OCI-LY3 (cell line): ENCODE data around the gene AFM.

Experiments
- H2AFZ ChIP-seq: fragments of 200-600, 300-600 bp; shearing (Covaris generic); 2 replicates; pipeline ENCODE4 v1.6.0; 2014; ENCODE audit warnings: antibody characterized with exemption, low read depth, low read length
- H3K27ac ChIP-seq: fragments of 200-600, 300-600 bp; sonication (generic); 2 replicates; pipeline ENCODE4 v1.5.1; 2014; ENCODE audit warnings: mild to moderate bottlenecking, low read length, moderate library complexity, mixed read lengths
- H3K27me3 ChIP-seq: fragments of 200-600, 300-600 bp; sonication (generic); 2 replicates; pipeline ENCODE4 v1.6.1; 2014; ENCODE audit warnings: low read depth, low read length, mixed read lengths
- H3K36me3 ChIP-seq: fragments of 200-600, 300-600 bp; sonication (generic); replicated peaks from 2 replicates; pipeline ENCODE3; 2014; ENCODE audit warnings: low read depth, low read length, mixed read lengths
- H3K4me1 ChIP-seq: fragments of 300-600, 200-600 bp; sonication (generic); 2 replicates; pipeline ENCODE4 v1.6.1; 2014; ENCODE audit warnings: low read length, mixed read lengths
- H3K4me2 ChIP-seq: fragments of 200-600, 300-600 bp; sonication (generic); 2 replicates; pipeline ENCODE4 v1.6.1; 2014; ENCODE audit warnings: low read length, mixed read lengths
- H3K4me3 ChIP-seq: fragments of 300-600, 200-600 bp; sonication (generic); 2 replicates; pipeline ENCODE4 v1.5.1; 2014; ENCODE audit warnings: antibody characterized with exemption, mild to moderate bottlenecking, low read length, moderate library complexity
- H3K79me2 ChIP-seq: fragments of 300-600, 200-600 bp; shearing (Covaris generic); 2 replicates; pipeline ENCODE4 v1.6.1; 2014; ENCODE audit warnings: mild to moderate bottlenecking, low read length, mixed read lengths
- H3K9ac ChIP-seq: fragments of 300-600, 200-600 bp; shearing (Covaris generic); 2 replicates; pipeline ENCODE4 v1.6.0; 2014; ENCODE audit warnings: mild to moderate bottlenecking, low read length, moderate library complexity
- H3K9me3 ChIP-seq: fragments of 200-600, 300-600 bp; shearing (Covaris generic); 2 replicates; pipeline ENCODE4 v1.6.1; 2014; ENCODE audit warnings: low read length, mixed read lengths; ENCODE audit not compliant: insufficient read depth
- H4K20me1 ChIP-seq: fragments of 200-600, 300-600 bp; sonication (generic); 2 replicates; pipeline ENCODE4 v1.6.1; 2016; ENCODE audit warnings: low read length, mixed read lengths; ENCODE audit not compliant: insufficient read depth
- CTCF ChIP-seq: fragments of 200-600, 300-600 bp; sonication (generic); IDR thresholded peaks from 2 replicates; pipeline ENCODE4 v1.5.1; 2014; ENCODE audit warnings: antibody characterized with exemption, low read length, low read depth
- EZH2phosphoT487 ChIP-seq: fragments of 200-600 bp; shearing (Covaris generic); IDR thresholded peaks from 2 replicates; pipeline ENCODE4 v1.6.1; 2018; ENCODE audit warnings: antibody characterized with exemption, mixed run types, low read depth

Gene AFM

DNA sequence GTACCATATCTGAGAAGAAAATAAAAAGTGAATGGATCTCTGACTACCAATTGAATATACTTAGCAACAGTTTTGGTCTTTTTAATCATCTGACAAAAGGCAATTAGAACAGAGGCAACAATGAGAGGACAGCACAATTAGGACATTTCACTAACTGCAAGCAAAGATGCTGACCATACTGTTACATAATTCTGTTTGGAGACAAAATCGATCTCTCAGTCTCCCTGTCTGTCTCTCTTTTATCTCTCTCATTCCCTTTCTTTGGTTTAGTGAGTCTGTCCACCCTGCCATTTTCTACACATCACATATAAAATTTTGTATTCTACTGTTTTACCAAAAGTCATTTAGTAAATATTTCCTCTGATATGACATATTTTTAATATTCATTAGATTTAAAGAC, 2.2 kb upstream of the AFM start:
- Histone ChIP-seq H3K36me3 (no peaks in the 10 kb centered on the region), H2AFZ (no peak overlapping the region), H3K4me2 (no peak overlapping the region), H3K4me3 (no peak overlapping the region), H4K20me1 (no peaks in the 10 kb centered on the region), H3K79me2 (no peaks in the 10 kb centered on the region), H3K4me1 (no peaks in the 10 kb centered on the region), H3K9me3 (no peaks in the 10 kb centered on the region), H3K27me3 (no peaks in the 10 kb centered on the region), H3K27ac (no peak overlapping the region), H3K9ac (no peak overlapping the region)
- no peak for TF ChIP-seq CTCF

DNA sequence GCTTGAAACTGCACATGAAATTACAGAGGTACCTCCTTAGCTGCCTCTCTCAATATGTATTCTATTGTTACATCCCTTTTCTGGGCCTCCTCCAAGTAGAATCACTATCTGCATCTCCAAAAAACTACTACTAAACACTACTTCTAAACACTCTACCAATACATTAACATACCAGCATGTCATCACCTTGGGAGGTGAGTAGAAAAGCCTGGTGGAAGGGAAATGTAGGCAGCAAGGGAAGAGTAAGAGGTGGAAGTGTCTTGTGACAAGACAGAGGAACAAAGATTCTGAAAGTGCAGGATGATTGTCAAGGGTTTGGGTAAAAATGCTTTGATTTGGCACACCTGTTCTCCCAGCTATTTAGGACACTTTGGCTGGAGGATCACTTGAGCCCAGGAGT, 3.5 kb downstream of the AFM start:
- Histone ChIP-seq H3K27ac (no peak overlapping the region), H3K27me3 (peaks cover 3% of the 10 kb centered on the region; the same call in 1 of the 2 replicates), H3K9me3 (no peaks in the 10 kb centered on the region), H3K79me2 (no peaks in the 10 kb centered on the region), H3K36me3 (no peaks in the 10 kb centered on the region), H3K4me2 (no peak overlapping the region), H3K4me3 (no peak overlapping the region), H3K4me1 (no peaks in the 10 kb centered on the region), H4K20me1 (no peaks in the 10 kb centered on the region), H2AFZ (no peak overlapping the region), H3K9ac (no peak overlapping the region)
- TF ChIP-seq CTCF, result no peak
- no peak for TF ChIP-seq EZH2phosphoT487

DNA sequence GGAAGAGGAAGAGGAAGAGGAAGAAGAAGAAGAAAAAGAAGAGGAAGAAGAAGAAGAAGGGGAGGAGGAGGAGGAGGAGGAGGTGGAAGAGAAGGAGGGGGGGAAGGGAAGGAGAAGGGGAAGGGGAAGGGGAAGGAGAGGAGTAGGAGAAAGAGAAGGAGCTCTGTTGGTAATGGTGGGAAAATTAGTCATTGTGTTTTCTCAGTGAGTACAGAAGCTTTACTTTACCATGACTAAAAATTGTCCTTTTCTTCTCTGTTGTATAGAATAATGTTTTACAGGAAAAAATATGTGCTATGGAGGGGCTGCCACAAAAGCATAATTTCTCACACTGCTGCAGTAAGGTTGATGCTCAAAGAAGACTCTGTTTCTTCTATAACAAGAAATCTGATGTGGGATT, 4.1 kb downstream of the AFM start:
- Histone ChIP-seq H3K36me3 (no peaks in the 10 kb centered on the region), H2AFZ (no peak overlapping the region), H3K4me3 (no peak overlapping the region), H3K9ac (no peak overlapping the region), H3K4me1 (no peaks in the 10 kb centered on the region), H3K27me3 (peaks cover 3% of the 10 kb centered on the region; the same call in 1 of the 2 replicates), H4K20me1 (no peaks in the 10 kb centered on the region), H3K27ac (no peak overlapping the region), H3K9me3 (no peaks in the 10 kb centered on the region), H3K4me2 (no peak overlapping the region), H3K79me2 (no peaks in the 10 kb centered on the region)
- TF ChIP-seq CTCF (no peak), EZH2phosphoT487 (no peak)

GRCh38 chr4:73486497-73486896, 5.0 kb downstream of the AFM start:
- no peaks in the 10 kb centered on the region for H3K79me2 ChIP-seq
- H4K20me1 ChIP-seq, result no peaks in the 10 kb centered on the region
- TF ChIP-seq CTCF (no peak), EZH2phosphoT487 (no peak)
- no peaks in the 10 kb centered on the region for H3K9me3 ChIP-seq
- no peak overlapping the region for H3K4me2 ChIP-seq
- H3K9ac ChIP-seq, result no peak overlapping the region
- no peak overlapping the region for H2AFZ ChIP-seq
- no peaks in the 10 kb centered on the region for H3K4me1 ChIP-seq
- no peaks in the 10 kb centered on the region for H3K36me3 ChIP-seq
- H3K27ac ChIP-seq, result no peak overlapping the region
- no peak overlapping the region for H3K4me3 ChIP-seq
- peaks cover 3% of the 10 kb centered on the region; the same call in 1 of the 2 replicates for H3K27me3 ChIP-seq
